ENCODE measurements around the gene PBRM1. TPM values are rescaled to one million over a fixed set of nuclear protein-coding genes. Genes with fewer than 3 reads are reported as not detected.

The PBRM1 gene
- total RNA-seq, 1 donor from 2014 or later: 192 TPM

- Mint-ChIP-seq H3K27me3 (ENCODE audit: unreplicated experiment) (peaks cover 14% of the 10 kb centered on the region), H3K36me3 (ENCODE audit: unreplicated experiment) (no peaks in the 10 kb centered on the region), H3K9me3 (ENCODE audit: unreplicated experiment) (peaks cover 16% of the 10 kb centered on the region), H3K4me1 (ENCODE audit: low read depth, unreplicated experiment) (peaks cover 27% of the 10 kb centered on the region), H3K27ac (ENCODE audit: unreplicated experiment) (peak overlapping the region; percentile 75), H3K4me3 (ENCODE audit: unreplicated experiment) (peak overlapping the region; percentile 86)
- DNase-seq: no peak
- TF ChIP-seq, protein P1, sequence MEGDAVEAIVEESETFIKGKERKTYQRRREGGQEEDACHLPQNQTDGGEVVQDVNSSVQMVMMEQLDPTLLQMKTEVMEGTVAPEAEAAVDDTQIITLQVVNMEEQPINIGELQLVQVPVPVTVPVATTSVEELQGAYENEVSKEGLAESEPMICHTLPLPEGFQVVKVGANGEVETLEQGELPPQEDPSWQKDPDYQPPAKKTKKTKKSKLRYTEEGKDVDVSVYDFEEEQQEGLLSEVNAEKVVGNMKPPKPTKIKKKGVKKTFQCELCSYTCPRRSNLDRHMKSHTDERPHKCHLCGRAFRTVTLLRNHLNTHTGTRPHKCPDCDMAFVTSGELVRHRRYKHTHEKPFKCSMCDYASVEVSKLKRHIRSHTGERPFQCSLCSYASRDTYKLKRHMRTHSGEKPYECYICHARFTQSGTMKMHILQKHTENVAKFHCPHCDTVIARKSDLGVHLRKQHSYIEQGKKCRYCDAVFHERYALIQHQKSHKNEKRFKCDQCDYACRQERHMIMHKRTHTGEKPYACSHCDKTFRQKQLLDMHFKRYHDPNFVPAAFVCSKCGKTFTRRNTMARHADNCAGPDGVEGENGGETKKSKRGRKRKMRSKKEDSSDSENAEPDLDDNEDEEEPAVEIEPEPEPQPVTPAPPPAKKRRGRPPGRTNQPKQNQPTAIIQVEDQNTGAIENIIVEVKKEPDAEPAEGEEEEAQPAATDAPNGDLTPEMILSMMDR (IDR thresholded peaks at IDR 0.05; ENCODE audit: partially characterized antibody, unreplicated experiment): no peak
These were observed 150.2 kb downstream of the PBRM1 start for GRCh38 chr3:52535411-52536111.

GRCh38 chr3:52534281-52535183, 151.2 kb downstream of the PBRM1 start:
- H3K27ac Mint-ChIP-seq (ENCODE audit: unreplicated experiment): peak overlapping the region; percentile 86
- H3K27me3 Mint-ChIP-seq (ENCODE audit: unreplicated experiment): peaks cover 16% of the 10 kb centered on the region
- no peaks in the 10 kb centered on the region for H3K36me3 Mint-ChIP-seq (ENCODE audit: unreplicated experiment)
- H3K4me1 Mint-ChIP-seq (ENCODE audit: low read depth, unreplicated experiment): peaks cover 31% of the 10 kb centered on the region
- TF ChIP-seq, protein P1 (IDR thresholded peaks at IDR 0.05; ENCODE audit: partially characterized antibody, unreplicated experiment): no peak
- H3K9me3 Mint-ChIP-seq (ENCODE audit: unreplicated experiment): peaks cover 16% of the 10 kb centered on the region
- H3K4me3 Mint-ChIP-seq (ENCODE audit: unreplicated experiment): peak overlapping the region; percentile 86
- DNase-seq: no peak

GRCh38 chr3:52533623-52534280, 152.0 kb downstream of the PBRM1 start, which contains the start of gene NT5DC2:
TSS of gene NT5DC2 (minus strand) at chr3:52533857. CDS start at chr3:52533737, 120 bp downstream.
- TF ChIP-seq, protein P1 (IDR thresholded peaks at IDR 0.05; ENCODE audit: partially characterized antibody, unreplicated experiment): no peak
- no peaks in the 10 kb centered on the region for H3K36me3 Mint-ChIP-seq (ENCODE audit: unreplicated experiment)
- peak; percentile 83 for DNase-seq
- peaks cover 24% of the 10 kb centered on the region for H3K4me1 Mint-ChIP-seq (ENCODE audit: low read depth, unreplicated experiment)
- H3K27ac Mint-ChIP-seq (ENCODE audit: unreplicated experiment): peak within 1 kb of the TSS; percentile 86
- H3K4me3 Mint-ChIP-seq (ENCODE audit: unreplicated experiment): peak within 1 kb of the TSS; percentile 88
- peaks cover 19% of the 10 kb centered on the region for H3K9me3 Mint-ChIP-seq (ENCODE audit: unreplicated experiment)
- peaks cover 16% of the 10 kb centered on the region for H3K27me3 Mint-ChIP-seq (ENCODE audit: unreplicated experiment)

- Mint-ChIP-seq H3K4me1 (ENCODE audit: low read depth, unreplicated experiment) (peaks cover 20% of the 10 kb centered on the region), H3K9me3 (ENCODE audit: unreplicated experiment) (peaks cover 17% of the 10 kb centered on the region), H3K36me3 (ENCODE audit: unreplicated experiment) (no peaks in the 10 kb centered on the region), H3K4me3 (ENCODE audit: unreplicated experiment) (peak overlapping the region; percentile 88), H3K27me3 (ENCODE audit: unreplicated experiment) (peaks cover 14% of the 10 kb centered on the region), H3K27ac (ENCODE audit: unreplicated experiment) (peak overlapping the region; percentile 73)
- TF ChIP-seq, protein P1 (IDR thresholded peaks at IDR 0.05; ENCODE audit: partially characterized antibody, unreplicated experiment): no peak
- peak; percentile 53 for DNase-seq
These were observed 152.7 kb downstream of the PBRM1 start for GRCh38 chr3:52532838-52533622.

All from glutamatergic neuron (in vitro differentiated cells).